GM06990 (cell line): ENCODE measurements around the gene KLHDC8B.
A peak's percentile ranks its signal among the peaks of the same experiment; 100 is the strongest.

Source experiments
- DNase-seq: peaks from one replicate; pipeline ENCODE4 v3.0.0-alpha.2; 2011; ENCODE audit not compliant: insufficient read length; ENCODE audit errors: extremely low read depth
- H3K27me3 ChIP-seq: replicated peaks from 2 replicates; pipeline ENCODE4 v1.6.0; 2011; ENCODE audit warnings: low read length; ENCODE audit not compliant: control insufficient read depth, insufficient read depth
- H3K36me3 ChIP-seq: 2 replicates; pipeline ENCODE4 v1.5.1; 2011; ENCODE audit warnings: low read length; ENCODE audit not compliant: control insufficient read depth, insufficient read depth
- H3K4me3 ChIP-seq: replicated peaks from 2 replicates; pipeline ENCODE4 v1.5.1; 2011; ENCODE audit warnings: low read depth, mild to moderate bottlenecking, control low read depth, low read length
- CTCF ChIP-seq: IDR thresholded peaks from 2 replicates; pipeline ENCODE4 v1.5.1; 2011; ENCODE audit warnings: low read length, control low read depth, mild to moderate bottlenecking, inconsistent platforms; ENCODE audit not compliant: insufficient read depth, poor library complexity, severe bottlenecking

KLHDC8B gene

GRCh38 chr3:49151610-49152009, 19.8 kb upstream of the KLHDC8B start:
- no peak for DNase-seq
- H3K36me3 ChIP-seq, result no peaks in the 10 kb centered on the region
- H3K4me3 ChIP-seq, result no peak overlapping the region
- no peak for TF ChIP-seq CTCF
- H3K27me3 ChIP-seq, result no peaks in the 10 kb centered on the region

- no peak for TF ChIP-seq CTCF
- no peaks in the 10 kb centered on the region for H3K36me3 ChIP-seq
- no peak for DNase-seq
- no peaks in the 10 kb centered on the region for H3K27me3 ChIP-seq
- no peak overlapping the region for H3K4me3 ChIP-seq
Observed at GRCh38 chr3:49153349-49153912, 18.0 kb upstream of the KLHDC8B start.

- peaks cover 5% of the 10 kb centered on the region; the same call in 1 of the 2 replicates for H3K36me3 ChIP-seq
- DNase-seq, result no peak
- no peaks in the 10 kb centered on the region for H3K27me3 ChIP-seq
- H3K4me3 ChIP-seq, result no peak overlapping the region
- TF ChIP-seq CTCF, result no peak
Observed at GRCh38 chr3:49157289-49157688, 14.1 kb upstream of the KLHDC8B start.

- peak; percentile 73 for TF ChIP-seq CTCF
- DNase-seq, result no peak
- Histone ChIP-seq H3K27me3 (no peaks in the 10 kb centered on the region), H3K4me3 (no peak overlapping the region), H3K36me3 (peaks cover 11% of the 10 kb centered on the region)
Observed at GRCh38 chr3:49158103-49158709, 13.2 kb upstream of the KLHDC8B start.

GRCh38 chr3:49158792-49159191, 12.6 kb upstream of the KLHDC8B start:
- Histone ChIP-seq H3K27me3 (no peaks in the 10 kb centered on the region), H3K36me3 (peaks cover 17% of the 10 kb centered on the region), H3K4me3 (no peak overlapping the region)
- no peak for DNase-seq
- TF ChIP-seq CTCF, result no peak
